B cell (primary cell): ENCODE data around the gene SRRM3. TPM values are rescaled to one million over a fixed set of nuclear protein-coding genes. Genes with fewer than 3 reads are reported as not detected.

Experiments used
- ATAC-seq: fragments of 200-7000 bp; cut with Tn5 transposase; one replicate; pipeline ENCODE4 v1.10.0; 2021; ENCODE audit warnings: low read depth, mild to moderate bottlenecking, moderate number of reproducible peaks, moderate library complexity
- CTCF ChIA-PET: fragments of 350-600 bp; sonication (Branson Sonifier 250); formaldehyde crosslinking; loops from one replicate; lab custom pipeline; 2021; ENCODE audit warnings: antibody characterized with exemption, inconsistent platforms; lab: Charles Lee
- POLR2A ChIA-PET: fragments of 350-600 bp; sonication (Branson Sonifier 250); formaldehyde crosslinking; loops from one replicate; lab custom pipeline; 2021; ENCODE audit warnings: antibody characterized with exemption; lab: Charles Lee
- DNase-seq: peaks from one replicate; pipeline ENCODE4 v3.0.0; 2013
- H2AFZ ChIP-seq: 2 replicates; pipeline ENCODE4 v1.6.1; 2012; ENCODE audit warnings: mild to moderate bottlenecking, low read depth, low read length; ENCODE audit not compliant: insufficient read depth, poor library complexity, severe bottlenecking
- H3K27ac ChIP-seq, 2 donors: 1 replicate in 1 of 2; 2 replicates in 1 of 2; pipeline ENCODE4 v1.5.1; 2012 to 2013; ENCODE audit warnings: low read length in 2 of 2, mild to moderate bottlenecking in 2 of 2, moderate library complexity in 1 of 2
- H3K27me3 ChIP-seq, 4 experiments: fragments of 200-600 bp in 1 of 4; sonication (generic) in 1 of 4; replicated peaks in 1 of 4; 1 replicate in 2 of 4; 2 replicates in 2 of 4; pipeline versions ENCODE4 v1.6.1 to v1.7.0; 2013 to 2016; ENCODE audit warnings: low read length in 3 of 4, mild to moderate bottlenecking in 2 of 4, mixed read lengths in 1 of 4, moderate library complexity in 1 of 4; ENCODE audit not compliant: insufficient read depth in 4 of 4, control insufficient read depth in 3 of 4; ENCODE audit errors: control extremely low read depth in 1 of 4
- H3K36me3 ChIP-seq, 2 experiments: replicated peaks in 1 of 2; 1 replicate in 1 of 2; 2 replicates in 1 of 2; pipeline versions ENCODE4 v1.6.1 to v1.7.1; 2013; ENCODE audit warnings: low read length in 1 of 2; ENCODE audit not compliant: insufficient read depth in 2 of 2, control insufficient read depth in 1 of 2; ENCODE audit errors: control extremely low read depth in 1 of 2, extremely low read depth in 1 of 2
- H3K4me1 ChIP-seq, 2 donors: fragments of 200-600 bp in 1 of 2; sonication (generic) in 1 of 2; 1 replicate in 1 of 2; 2 replicates in 1 of 2; pipeline versions ENCODE4 v1.5.1 to v1.6.1; 2013 to 2017; ENCODE audit warnings: low read length in 2 of 2; ENCODE audit not compliant: control insufficient read depth in 2 of 2, insufficient read depth in 2 of 2
- H3K4me2 ChIP-seq: replicated peaks from 2 replicates; pipeline ENCODE3; 2012; ENCODE audit warnings: mild to moderate bottlenecking, low read depth, low read length; ENCODE audit not compliant: poor library complexity, severe bottlenecking
- H3K4me3 ChIP-seq, 5 experiments: fragments of 200-600 bp in 1 of 5; sonication (generic) in 1 of 5; 1 replicate in 3 of 5; 2 replicates in 2 of 5; pipeline versions ENCODE4 v1.5.1 to v1.7.0; 2011 to 2016; ENCODE audit warnings: low read length in 4 of 5, mild to moderate bottlenecking in 4 of 5, low read depth in 2 of 5, control low read depth in 1 of 5, moderate library complexity in 1 of 5; ENCODE audit not compliant: insufficient read depth in 1 of 5; ENCODE audit errors: control extremely low read depth in 1 of 5, extremely low read depth in 1 of 5
- H3K79me2 ChIP-seq: fragments of 200-600 bp; sonication (generic); one replicate; pipeline ENCODE4 v1.6.0; 2016; ENCODE audit warnings: low read length; ENCODE audit not compliant: control insufficient read depth, insufficient read depth
- H3K9ac ChIP-seq: fragments of 200-600 bp; sonication (generic); 2 replicates; pipeline ENCODE4 v1.6.1; 2017; ENCODE audit warnings: mild to moderate bottlenecking, low read length, moderate library complexity
- H3K9me3 ChIP-seq, 3 donors: one replicate each; pipeline versions ENCODE4 v1.6.1 to v1.7.1; 2013; ENCODE audit warnings: low read length in 2 of 3; ENCODE audit not compliant: control insufficient read depth in 2 of 3, insufficient read depth in 1 of 3; ENCODE audit errors: control extremely low read depth in 1 of 3
- H4K20me1 ChIP-seq: 2 replicates; pipeline ENCODE4 v1.6.0; 2012; ENCODE audit warnings: mild to moderate bottlenecking, low read length; ENCODE audit not compliant: insufficient read depth, control insufficient read depth, poor library complexity, severe bottlenecking
- H3K27ac Mint-ChIP-seq: one replicate; pipeline ENCODE4 v1.8.0; 2021; ENCODE audit warnings: mixed read lengths
- H3K27me3 Mint-ChIP-seq: one replicate; pipeline ENCODE4 v1.8.0; 2021; ENCODE audit warnings: mixed read lengths
- H3K4me1 Mint-ChIP-seq: one replicate; pipeline ENCODE4 v1.8.0; 2021; ENCODE audit warnings: mixed read lengths
- H3K4me3 Mint-ChIP-seq: one replicate; pipeline ENCODE4 v1.8.0; 2021; ENCODE audit warnings: mixed read lengths
- H3K9me3 Mint-ChIP-seq: one replicate; pipeline ENCODE4 v1.8.0; 2022; ENCODE audit warnings: mixed read lengths; ENCODE audit not compliant: insufficient read depth
- EZH2 ChIP-seq: IDR thresholded peaks from 2 replicates; pipeline ENCODE4 v1.6.1; 2012; ENCODE audit warnings: borderline replicate concordance, low read depth, mild to moderate bottlenecking, moderate library complexity, low read length; ENCODE audit not compliant: insufficient read depth, poor library complexity, severe bottlenecking
- WGBS: methylation state at CpG from one replicate; pipeline ENCODE4 v1.1.5; 2013; ENCODE audit warnings: missing lambda C conversion rate; ENCODE audit not compliant: insufficient coverage; 5-methylcytosine and 5-hydroxymethylcytosine counted together
- intact Hi-C: fragments of 100-400 bp; cut with micrococcal nuclease; formaldehyde crosslinking; loops from one replicate; pipeline ENCODE4 v1.10.0; 2022
- polyA plus RNA-seq: library from polyadenylated mRNA; depleted of rRNA; stranded (reverse); fragments of >200 nt; gene quantifications from 2 replicates; pipeline ENCODE4 v1.2.3, GENCODE V29; 2012
- total RNA-seq, 2 donors: library from RNA; stranded (reverse); fragments of 120-200 nt in 1 of 2; gene quantifications; 1 replicate in 1 of 2; 2 replicates in 1 of 2; pipeline versions ENCODE4 v1.2.3 to v1.2.4, GENCODE V29; 2013 to 2022
- TF ChIP-seq, protein P1 (sequence below): fragments of 200-600 bp; IDR thresholded peaks from one replicate; pipeline ENCODE4 v1.8.0; 2022; ENCODE audit warnings: antibody characterized with exemption, mild to moderate bottlenecking

Gene SRRM3
- total and polyA plus RNA-seq, 2 donors (not counting 1 experiment from before 2014, with no cell fraction given), result not detected

DNA sequence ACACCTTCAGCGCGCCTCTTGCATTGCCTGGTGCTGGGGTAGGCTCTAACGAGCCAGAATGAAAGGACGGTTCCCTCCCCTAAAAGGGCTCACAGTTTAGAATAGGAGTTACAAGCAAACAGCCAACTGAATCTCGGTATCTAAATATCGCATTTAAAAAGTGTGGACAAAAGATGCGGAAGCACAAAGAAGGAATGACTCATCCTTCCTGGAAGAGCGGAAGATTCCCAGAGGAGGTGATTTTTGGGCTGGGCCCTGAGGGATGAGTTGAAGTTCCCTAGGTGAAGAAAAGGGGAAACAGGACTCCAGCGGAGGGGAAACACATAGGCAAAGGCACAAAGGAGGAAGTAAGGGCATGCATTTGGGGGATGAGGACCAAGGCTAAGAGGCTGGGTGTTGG is 29.9 kb downstream of the SRRM3 start:
- no peaks in the 10 kb centered on the region for H3K36me3 ChIP-seq
- H3K9ac ChIP-seq, result no peak overlapping the region
- H3K4me3 Mint-ChIP-seq, result no peak overlapping the region
- H3K4me2 ChIP-seq, result no peak overlapping the region
- DNase-seq (no peak), ATAC-seq (no peak)
- H3K27ac ChIP-seq, result no peak overlapping the region
- no peaks in the 10 kb centered on the region for H3K79me2 ChIP-seq
- no peaks in the 10 kb centered on the region for H4K20me1 ChIP-seq
- H3K9me3 ChIP-seq, result peaks cover 0 to 21% (median 0%) of the 10 kb centered on the region in 3 donors
- H3K27ac Mint-ChIP-seq, result no peak overlapping the region
- no peak overlapping the region for H2AFZ ChIP-seq
- 47% methylated on average over 9 of the region's 9 CpGs for WGBS
- no peak overlapping the region for H3K4me3 ChIP-seq
- peaks cover 59% of the 10 kb centered on the region for H3K27me3 Mint-ChIP-seq
- H3K9me3 Mint-ChIP-seq, result peaks cover 5% of the 10 kb centered on the region
- peaks cover 3 to 8% of the 10 kb centered on the region in 2 donors for H3K4me1 ChIP-seq
- peaks cover 7% of the 10 kb centered on the region for H3K4me1 Mint-ChIP-seq
- CTCF ChIA-PET, result no interaction called here
- TF ChIP-seq EZH2, result no peak
- TF ChIP-seq, protein P1, sequence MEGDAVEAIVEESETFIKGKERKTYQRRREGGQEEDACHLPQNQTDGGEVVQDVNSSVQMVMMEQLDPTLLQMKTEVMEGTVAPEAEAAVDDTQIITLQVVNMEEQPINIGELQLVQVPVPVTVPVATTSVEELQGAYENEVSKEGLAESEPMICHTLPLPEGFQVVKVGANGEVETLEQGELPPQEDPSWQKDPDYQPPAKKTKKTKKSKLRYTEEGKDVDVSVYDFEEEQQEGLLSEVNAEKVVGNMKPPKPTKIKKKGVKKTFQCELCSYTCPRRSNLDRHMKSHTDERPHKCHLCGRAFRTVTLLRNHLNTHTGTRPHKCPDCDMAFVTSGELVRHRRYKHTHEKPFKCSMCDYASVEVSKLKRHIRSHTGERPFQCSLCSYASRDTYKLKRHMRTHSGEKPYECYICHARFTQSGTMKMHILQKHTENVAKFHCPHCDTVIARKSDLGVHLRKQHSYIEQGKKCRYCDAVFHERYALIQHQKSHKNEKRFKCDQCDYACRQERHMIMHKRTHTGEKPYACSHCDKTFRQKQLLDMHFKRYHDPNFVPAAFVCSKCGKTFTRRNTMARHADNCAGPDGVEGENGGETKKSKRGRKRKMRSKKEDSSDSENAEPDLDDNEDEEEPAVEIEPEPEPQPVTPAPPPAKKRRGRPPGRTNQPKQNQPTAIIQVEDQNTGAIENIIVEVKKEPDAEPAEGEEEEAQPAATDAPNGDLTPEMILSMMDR, result no peak
- H3K27me3 ChIP-seq, result peaks cover 0 to 35% (median 12%) of the 10 kb centered on the region in 4 experiments
- POLR2A ChIA-PET, result no interaction called here
- intact Hi-C loops, result no loop called here

- ATAC-seq, result no peak
- TF ChIP-seq, protein P1, result no peak
- no peak for TF ChIP-seq EZH2
- ChIA-PET POLR2A (no interaction called here), CTCF (no interaction called here)
- peaks cover 59% of the 10 kb centered on the region for H3K27me3 Mint-ChIP-seq
- intact Hi-C loops, result no loop called here
- no peak for DNase-seq
- Histone ChIP-seq H2AFZ (no peak overlapping the region), H3K4me3 (no peak overlapping the region), H3K9ac (no peak overlapping the region), H3K36me3 (no peaks in the 10 kb centered on the region), H3K4me2 (no peak overlapping the region), H3K9me3 (peaks cover 0 to 17% (median 0%) of the 10 kb centered on the region in 3 donors), H3K27me3 (peaks cover 0 to 37% (median 12%) of the 10 kb centered on the region in 4 experiments), H3K27ac (no peak overlapping the region), H3K79me2 (no peaks in the 10 kb centered on the region), H4K20me1 (no peaks in the 10 kb centered on the region), H3K4me1 (peaks cover 3 to 8% of the 10 kb centered on the region in 2 donors)
- H3K9me3 Mint-ChIP-seq, result no peaks in the 10 kb centered on the region
- 80% methylated on average over 10 of the region's 10 CpGs for WGBS
- H3K27ac Mint-ChIP-seq, result no peak overlapping the region
- peaks cover 7% of the 10 kb centered on the region for H3K4me1 Mint-ChIP-seq
- no peak overlapping the region for H3K4me3 Mint-ChIP-seq
Measured at GRCh38 chr7:76232698-76233097, 31.0 kb downstream of the SRRM3 start.
